IPS DF 6.9 (cell line): ENCODE data around the gene MICU1.
"Not testable (repeated sequence)": the region's sequence is repeated elsewhere in the genome, so short reads cannot be mapped to it uniquely, and the experiment has no call there.

ENCODE experiments used
- DNase-seq: peaks from one replicate; pipeline ENCODE4 v3.0.0-alpha.2; 2013; ENCODE audit warnings: low read depth, low spot score
- H3K27ac ChIP-seq: one replicate; pipeline ENCODE4 v1.5.1; 2013; ENCODE audit warnings: low read length, control low read depth
- H3K27me3 ChIP-seq: 2 replicates; pipeline ENCODE4 v1.6.1; 2013; ENCODE audit warnings: mild to moderate bottlenecking, low read length; ENCODE audit not compliant: control insufficient read depth, insufficient read depth
- H3K36me3 ChIP-seq: 2 replicates; pipeline ENCODE4 v1.6.1; 2013; ENCODE audit warnings: low read length; ENCODE audit not compliant: control insufficient read depth, insufficient read depth
- H3K4me1 ChIP-seq: 2 replicates; pipeline ENCODE4 v1.6.1; 2013; ENCODE audit warnings: low read length; ENCODE audit not compliant: control insufficient read depth, insufficient read depth
- H3K4me3 ChIP-seq: 2 replicates; pipeline ENCODE4 v1.5.1; 2013; ENCODE audit warnings: mild to moderate bottlenecking, low read length
- H3K9me3 ChIP-seq: 2 replicates; pipeline ENCODE4 v1.6.1; 2013; ENCODE audit warnings: low read length, inconsistent platforms; ENCODE audit not compliant: control insufficient read depth, insufficient read depth
- WGBS: extraction: QIAGEN DNeasy Blood & Tissue Kit; methylation state at CpG from one replicate; pipeline ENCODE4 v1.1.7; 2013; ENCODE audit warnings: mixed read lengths, missing lambda C conversion rate; ENCODE audit not compliant: insufficient read length, insufficient coverage; 5-methylcytosine and 5-hydroxymethylcytosine counted together

MICU1 gene

GRCh38 chr10:72407927-72408600, 217.8 kb downstream of the MICU1 start:
- H3K9me3 ChIP-seq: no peaks in the 10 kb centered on the region
- H3K36me3 ChIP-seq: no peaks in the 10 kb centered on the region
- no peaks in the 10 kb centered on the region for H3K27me3 ChIP-seq
- no peak overlapping the region for H3K27ac ChIP-seq
- no peak overlapping the region for H3K4me3 ChIP-seq
- no peaks in the 10 kb centered on the region for H3K4me1 ChIP-seq
- no CpG with 5 or more reads among the region's 7 CpGs for WGBS
- DNase-seq: no peak

- H3K4me1 ChIP-seq: no peaks in the 10 kb centered on the region
- no peaks in the 10 kb centered on the region for H3K9me3 ChIP-seq
- DNase-seq: no peak
- WGBS: no CpG with 5 or more reads among the region's 3 CpGs
- H3K27ac ChIP-seq: no peak overlapping the region
- H3K36me3 ChIP-seq: no peaks in the 10 kb centered on the region
- no peaks in the 10 kb centered on the region for H3K27me3 ChIP-seq
- no peak overlapping the region for H3K4me3 ChIP-seq
These were observed 218.4 kb downstream of the MICU1 start for GRCh38 chr10:72407471-72407870.

DNA sequence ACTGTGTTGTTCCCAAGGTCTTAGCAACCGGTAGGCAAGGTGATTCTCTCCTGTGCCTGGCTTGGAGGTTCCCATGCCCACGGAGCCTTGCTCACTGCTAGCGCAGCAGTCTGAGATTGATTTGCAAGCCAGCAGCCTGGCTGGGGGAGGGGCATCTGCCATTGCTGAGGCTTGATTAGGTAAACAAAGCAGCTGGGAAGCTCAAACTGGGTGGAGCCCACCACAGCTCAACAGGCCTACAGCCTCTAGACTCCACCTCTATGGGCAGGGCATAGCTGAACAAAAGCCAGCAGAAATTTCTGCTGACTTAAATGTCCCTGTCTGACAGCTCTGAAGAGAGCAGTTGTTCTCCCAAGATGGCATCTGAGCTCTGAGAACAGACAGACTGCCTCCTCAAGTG, 230.3 kb downstream of the MICU1 start:
- H3K27me3 ChIP-seq, H3K4me3 ChIP-seq: not testable (repeated sequence)
- WGBS: no CpG with 5 or more reads among the region's 3 CpGs

GRCh38 chr10:72392571-72392970, 233.3 kb downstream of the MICU1 start:
- H3K27ac ChIP-seq: no peak overlapping the region
- WGBS: no CpG with 5 or more reads among the region's 1 CpG
- DNase-seq: no peak
- H3K27me3 ChIP-seq: no peaks in the 10 kb centered on the region
- no peaks in the 10 kb centered on the region for H3K36me3 ChIP-seq
- H3K9me3 ChIP-seq: no peaks in the 10 kb centered on the region
- H3K4me3 ChIP-seq: no peak overlapping the region
- H3K4me1 ChIP-seq: no peaks in the 10 kb centered on the region

More for the DNA sequence above, 230.3 kb downstream of the MICU1 start:
- not testable (repeated sequence) for H3K27ac ChIP-seq, DNase-seq, H3K4me1 ChIP-seq, H3K36me3 ChIP-seq, H3K9me3 ChIP-seq

DNA sequence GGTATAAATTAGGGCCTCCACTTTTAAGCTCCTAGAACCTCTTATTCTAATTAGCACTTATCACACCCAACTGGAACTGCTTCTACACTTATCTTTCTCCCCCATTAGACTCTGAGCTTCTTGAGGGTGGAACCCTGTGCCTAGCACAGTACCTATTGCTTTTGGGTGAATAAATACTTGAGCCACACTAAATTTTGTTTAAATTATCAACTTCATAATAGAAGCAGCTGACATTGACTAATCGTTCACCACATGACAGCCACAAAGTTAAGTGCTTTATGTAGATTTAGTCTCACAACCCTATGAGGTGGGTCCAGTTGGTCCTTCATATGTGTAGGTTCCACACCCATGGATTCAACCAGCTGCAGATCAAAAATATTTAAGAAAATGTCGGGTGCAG, 235.1 kb downstream of the MICU1 start:
- no peak overlapping the region for H3K27ac ChIP-seq

GRCh38 chr10:72389716-72390115, 236.2 kb downstream of the MICU1 start:
- WGBS: no CpG with 5 or more reads among the region's 5 CpGs
- no peaks in the 10 kb centered on the region for H3K9me3 ChIP-seq
- no peak overlapping the region for H3K4me3 ChIP-seq
- H3K27ac ChIP-seq: no peak overlapping the region
- no peaks in the 10 kb centered on the region for H3K36me3 ChIP-seq
- H3K27me3 ChIP-seq: no peaks in the 10 kb centered on the region
- DNase-seq: no peak
- peaks cover 4% of the 10 kb centered on the region; the same call in 1 of the 2 replicates for H3K4me1 ChIP-seq

More for the DNA sequence above, 235.1 kb downstream of the MICU1 start:
- H3K27me3 ChIP-seq: no peaks in the 10 kb centered on the region
- DNase-seq: no peak
- no peak overlapping the region for H3K4me3 ChIP-seq
- H3K9me3 ChIP-seq: no peaks in the 10 kb centered on the region
- peaks cover under 1% of the 10 kb centered on the region; the same call in 1 of the 2 replicates for H3K4me1 ChIP-seq
- WGBS: no CpG with 5 or more reads among the region's 2 CpGs
- H3K36me3 ChIP-seq: no peaks in the 10 kb centered on the region

DNA sequence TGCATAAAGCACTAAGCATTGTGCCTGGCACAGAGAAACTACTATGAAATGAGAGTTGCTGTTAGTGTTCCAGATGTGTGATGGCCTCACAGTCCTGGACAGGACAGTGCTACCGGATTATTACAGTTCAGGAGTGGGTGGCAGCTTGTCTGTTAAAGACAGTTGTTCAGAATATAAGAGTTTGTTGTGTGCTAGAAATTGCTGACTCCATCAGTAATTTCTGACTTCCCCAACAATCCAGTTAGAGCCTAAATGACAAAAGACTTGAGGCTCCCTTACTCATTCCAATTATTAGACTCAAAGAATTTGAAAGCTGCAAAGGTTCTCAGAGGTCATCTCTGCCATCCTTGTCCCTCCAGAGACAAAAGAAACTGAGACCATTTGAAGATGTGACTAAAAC, 236.9 kb downstream of the MICU1 start:
- no peaks in the 10 kb centered on the region for H3K27me3 ChIP-seq
- no peaks in the 10 kb centered on the region for H3K9me3 ChIP-seq
- no CpG with 5 or more reads among the region's 1 CpG for WGBS
- peaks cover 4% of the 10 kb centered on the region; the same call in 1 of the 2 replicates for H3K4me1 ChIP-seq
- no peak for DNase-seq
- H3K27ac ChIP-seq: no peak overlapping the region
- no peak overlapping the region for H3K4me3 ChIP-seq
- H3K36me3 ChIP-seq: no peaks in the 10 kb centered on the region

- H3K4me3 ChIP-seq: no peak overlapping the region
- DNase-seq: no peak
- no peaks in the 10 kb centered on the region for H3K27me3 ChIP-seq
- H3K4me1 ChIP-seq: peaks cover 4% of the 10 kb centered on the region; the same call in 1 of the 2 replicates
- H3K9me3 ChIP-seq: no peaks in the 10 kb centered on the region
- WGBS: no CpG with 5 or more reads among the region's 5 CpGs
- H3K36me3 ChIP-seq: no peaks in the 10 kb centered on the region
- no peak overlapping the region for H3K27ac ChIP-seq
These were observed 237.8 kb downstream of the MICU1 start for GRCh38 chr10:72388062-72388461.

DNA sequence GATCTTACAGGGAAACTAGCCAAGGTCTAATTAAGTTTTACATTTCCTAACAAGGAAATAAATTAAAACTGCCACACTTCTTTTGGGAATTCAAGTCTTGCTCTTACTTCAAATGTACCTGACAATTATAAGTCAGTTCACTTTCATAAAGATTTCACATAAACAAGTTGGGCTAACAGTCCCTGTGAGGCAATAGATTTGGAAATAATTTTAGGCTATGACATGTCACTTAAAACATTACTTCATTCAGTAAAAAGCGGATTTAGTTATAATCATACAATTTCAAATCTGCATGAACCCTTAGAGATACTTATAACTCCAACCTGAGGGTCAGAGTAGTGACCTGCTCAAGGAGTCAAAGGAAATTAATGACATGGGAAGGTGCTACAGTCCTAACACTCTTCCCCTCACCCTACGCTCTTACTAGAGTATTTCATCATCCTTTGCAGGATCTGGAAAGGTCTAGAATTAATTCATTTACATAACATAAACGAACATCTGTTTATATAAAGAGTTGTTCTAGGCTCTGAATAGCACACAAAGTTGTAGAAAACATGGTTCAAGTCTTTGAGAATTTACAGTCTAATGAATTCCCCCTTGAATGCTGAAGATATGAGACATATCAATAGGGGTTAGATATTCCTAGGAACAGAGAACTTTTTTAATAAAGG, 238.8 kb downstream of the MICU1 start:
- no CpG with 5 or more reads among the region's 3 CpGs for WGBS
- peaks cover 4% of the 10 kb centered on the region; the same call in 1 of the 2 replicates for H3K4me1 ChIP-seq
- no peak overlapping the region for H3K27ac ChIP-seq
- H3K4me3 ChIP-seq: no peak overlapping the region
- no peaks in the 10 kb centered on the region for H3K9me3 ChIP-seq
- H3K27me3 ChIP-seq: no peaks in the 10 kb centered on the region
- DNase-seq: no peak
- H3K36me3 ChIP-seq: no peaks in the 10 kb centered on the region

DNA sequence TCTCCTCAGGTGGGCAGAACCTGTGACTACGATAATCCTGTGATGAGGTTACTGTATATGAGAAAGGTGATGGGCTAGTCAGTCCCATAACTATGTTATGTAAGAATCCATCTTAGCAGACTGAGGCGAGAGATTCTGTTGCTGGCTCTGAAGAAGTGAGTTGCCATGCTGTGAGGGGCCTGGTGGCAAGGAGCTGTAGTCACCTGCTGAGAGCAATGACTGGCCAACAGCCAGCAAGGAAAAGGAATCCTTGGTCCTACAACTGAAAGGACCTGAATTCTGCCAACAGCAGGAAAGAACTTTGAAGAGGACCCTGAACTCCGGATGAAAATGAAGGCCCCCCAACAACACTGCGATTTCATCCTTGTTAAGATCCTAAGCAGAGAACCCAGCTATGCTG, 240.2 kb downstream of the MICU1 start:
- no peaks in the 10 kb centered on the region for H3K9me3 ChIP-seq
- WGBS: no CpG with 5 or more reads among the region's 4 CpGs
- no peaks in the 10 kb centered on the region for H3K27me3 ChIP-seq
- no peak overlapping the region for H3K4me3 ChIP-seq
- no peak overlapping the region for H3K27ac ChIP-seq
- peaks cover 4% of the 10 kb centered on the region; the same call in 1 of the 2 replicates for H3K4me1 ChIP-seq
- no peaks in the 10 kb centered on the region for H3K36me3 ChIP-seq
- no peak for DNase-seq
